ENCODE results near the gene UGT2B11.
"Not testable (repeated sequence)": the region's sequence is repeated elsewhere in the genome, so short reads cannot be mapped to it uniquely, and the experiment has no call there.

Gene UGT2B11

GRCh38 chr4:69214716-69215115 lies at the start of gene UGT2B11:
TSS of gene UGT2B11 (minus strand) at chr4:69214748. CDS start at chr4:69214722, 26 bp downstream.
- DNase-seq (ENCODE audit: low read depth in 2 of 3, low spot score in 2 of 3), result no peak

- not testable (repeated sequence) for DNase-seq (ENCODE audit: low read depth in 2 of 3, low spot score in 2 of 3)
Observed at GRCh38 chr4:69253147-69253772, 38.7 kb upstream of the UGT2B11 start.

- DNase-seq (ENCODE audit: low read depth in 2 of 3, low spot score in 2 of 3), result not testable (repeated sequence)
Observed at GRCh38 chr4:69250884-69251283, 36.3 kb upstream of the UGT2B11 start.

GRCh38 chr4:69242562-69243240 lies 28.2 kb upstream of the UGT2B11 start:
- not testable (repeated sequence) for DNase-seq (ENCODE audit: low read depth in 2 of 3, low spot score in 2 of 3)

- DNase-seq (ENCODE audit: low read depth in 2 of 3, low spot score in 2 of 3), result not testable (repeated sequence)
Observed at GRCh38 chr4:69241746-69242145, 27.2 kb upstream of the UGT2B11 start.

- DNase-seq (ENCODE audit: low read depth in 2 of 3, low spot score in 2 of 3), result not testable (repeated sequence)
Observed at GRCh38 chr4:69240787-69241186, 26.2 kb upstream of the UGT2B11 start.

GRCh38 chr4:69239557-69240168 lies 25.1 kb upstream of the UGT2B11 start:
- no peak for DNase-seq (ENCODE audit: low read depth in 2 of 3, low spot score in 2 of 3)

- no peak for DNase-seq (ENCODE audit: low read depth in 2 of 3, low spot score in 2 of 3)
Observed at GRCh38 chr4:69239092-69239491, 24.5 kb upstream of the UGT2B11 start.

GRCh38 chr4:69224891-69225290 lies 10.3 kb upstream of the UGT2B11 start:
- no peak for DNase-seq (ENCODE audit: low read depth in 2 of 3, low spot score in 2 of 3)

GRCh38 chr4:69223277-69223676 lies 8.7 kb upstream of the UGT2B11 start:
- not testable (repeated sequence) for DNase-seq (ENCODE audit: low read depth in 2 of 3, low spot score in 2 of 3)

GRCh38 chr4:69218491-69218890 lies 3.9 kb upstream of the UGT2B11 start:
- DNase-seq (ENCODE audit: low read depth in 2 of 3, low spot score in 2 of 3), result not testable (repeated sequence)

GRCh38 chr4:69210911-69211310 lies 3.6 kb downstream of the UGT2B11 start:
- DNase-seq (ENCODE audit: low read depth in 2 of 3, low spot score in 2 of 3), result no peak

- DNase-seq (ENCODE audit: low read depth in 2 of 3, low spot score in 2 of 3), result not testable (repeated sequence)
Observed at GRCh38 chr4:69198506-69198905, 16.0 kb downstream of the UGT2B11 start.

GRCh38 chr4:69196209-69196965 lies 18.2 kb downstream of the UGT2B11 start:
- DNase-seq (ENCODE audit: low read depth in 2 of 3, low spot score in 2 of 3), result no peak

- DNase-seq (ENCODE audit: low read depth in 2 of 3, low spot score in 2 of 3), result no peak
Observed at GRCh38 chr4:69194166-69194565, 20.4 kb downstream of the UGT2B11 start.

- not testable (repeated sequence) for DNase-seq (ENCODE audit: low read depth in 2 of 3, low spot score in 2 of 3)
Observed at GRCh38 chr4:69191905-69192304, 22.6 kb downstream of the UGT2B11 start.

- not testable (repeated sequence) for DNase-seq (ENCODE audit: low read depth in 2 of 3, low spot score in 2 of 3)
Observed at GRCh38 chr4:69190621-69191020, 23.9 kb downstream of the UGT2B11 start.

- not testable (repeated sequence) for DNase-seq (ENCODE audit: low read depth in 2 of 3, low spot score in 2 of 3)
Observed at GRCh38 chr4:69181519-69182169, 32.9 kb downstream of the UGT2B11 start.

GRCh38 chr4:69179817-69180216 lies 34.7 kb downstream of the UGT2B11 start:
- DNase-seq (ENCODE audit: low read depth in 2 of 3, low spot score in 2 of 3), result not testable (repeated sequence)

GRCh38 chr4:69178751-69179205 lies 35.8 kb downstream of the UGT2B11 start:
- not testable (repeated sequence) for DNase-seq (ENCODE audit: low read depth in 2 of 3, low spot score in 2 of 3)

Measured in activated CD8-positive, alpha-beta memory T cell treated with anti-CD3 and anti-CD28 coated beads for 48 hours (primary cell).